Neural crest cell (in vitro differentiated cells): ENCODE results near the gene POU4F3. TPM values are rescaled to one million over a fixed set of nuclear protein-coding genes. Genes with fewer than 3 reads are reported as not detected.

Experiments used
- DNase-seq: peaks from one replicate; pipeline ENCODE4 v3.0.0; 2021; ENCODE audit warnings: low read depth, mixed read lengths, low spot score
- H3K27ac Mint-ChIP-seq: one replicate; pipeline ENCODE4 v1.8.0; 2021; ENCODE audit warnings: mild to moderate bottlenecking, mixed read lengths; ENCODE audit not compliant: unreplicated experiment
- H3K27me3 Mint-ChIP-seq: 2 replicates; pipeline ENCODE4 v1.8.0; 2021; ENCODE audit warnings: low read depth, mild to moderate bottlenecking, mixed read lengths
- H3K36me3 Mint-ChIP-seq: 2 replicates; pipeline ENCODE4 v1.8.0; 2021; ENCODE audit warnings: low read depth, mild to moderate bottlenecking, mixed read lengths
- H3K4me1 Mint-ChIP-seq: 2 replicates; pipeline ENCODE4 v1.8.0; 2021; ENCODE audit warnings: mixed read lengths
- H3K4me3 Mint-ChIP-seq: one replicate; pipeline ENCODE4 v1.8.0; 2021; ENCODE audit warnings: mild to moderate bottlenecking, mixed read lengths
- H3K9me3 Mint-ChIP-seq: 2 replicates; pipeline ENCODE4 v1.8.0; 2021; ENCODE audit warnings: mixed read lengths
- CTCF ChIP-seq: fragments of 200-600 bp; sonication (generic); conservative IDR thresholded peaks from 2 replicates; pipeline ENCODE4 v1.5.0; 2021; ENCODE audit warnings: antibody characterized with exemption, mild to moderate bottlenecking
- total RNA-seq: library from RNA; stranded (reverse); gene quantifications from 2 replicates; pipeline ENCODE4 v1.2.1, GENCODE V29; 2021

Gene POU4F3
- total RNA-seq, 1 donor from 2014 or later: 0.09 TPM

DNA sequence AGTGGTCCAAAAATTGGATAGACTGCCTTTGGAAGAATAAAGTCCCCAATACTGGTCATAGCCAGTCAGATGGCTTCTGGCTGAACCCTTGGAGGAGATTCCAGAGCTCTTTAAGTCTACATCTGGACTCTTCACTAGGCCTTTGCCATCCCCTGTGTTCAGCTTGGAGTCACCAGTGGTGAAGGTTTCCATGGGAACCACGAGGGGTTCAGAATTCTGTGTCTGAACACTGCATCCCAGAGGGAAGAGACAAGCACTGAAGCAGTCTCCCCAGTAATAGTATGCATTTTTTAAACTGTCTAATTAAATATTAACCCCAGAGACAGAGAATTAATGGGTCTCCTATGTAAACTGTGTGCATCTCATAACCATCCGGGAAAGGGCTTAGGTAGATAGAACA, 38.2 kb downstream of the POU4F3 start:
- Mint-ChIP-seq H3K9me3 (peaks cover 5% of the 10 kb centered on the region), H3K36me3 (no peaks in the 10 kb centered on the region), H3K27ac (no peak overlapping the region), H3K27me3 (peaks cover 17% of the 10 kb centered on the region), H3K4me1 (no peaks in the 10 kb centered on the region), H3K4me3 (no peak overlapping the region)
- DNase-seq: no peak
- no peak for TF ChIP-seq CTCF

GRCh38 chr5:146378986-146379385, 40.3 kb downstream of the POU4F3 start:
- no peak for DNase-seq
- no peak overlapping the region for H3K27ac Mint-ChIP-seq
- no peak overlapping the region for H3K4me3 Mint-ChIP-seq
- TF ChIP-seq CTCF: no peak
- H3K4me1 Mint-ChIP-seq: no peaks in the 10 kb centered on the region
- peaks cover 5% of the 10 kb centered on the region for H3K9me3 Mint-ChIP-seq
- peaks cover 11% of the 10 kb centered on the region for H3K27me3 Mint-ChIP-seq
- H3K36me3 Mint-ChIP-seq: no peaks in the 10 kb centered on the region

DNA sequence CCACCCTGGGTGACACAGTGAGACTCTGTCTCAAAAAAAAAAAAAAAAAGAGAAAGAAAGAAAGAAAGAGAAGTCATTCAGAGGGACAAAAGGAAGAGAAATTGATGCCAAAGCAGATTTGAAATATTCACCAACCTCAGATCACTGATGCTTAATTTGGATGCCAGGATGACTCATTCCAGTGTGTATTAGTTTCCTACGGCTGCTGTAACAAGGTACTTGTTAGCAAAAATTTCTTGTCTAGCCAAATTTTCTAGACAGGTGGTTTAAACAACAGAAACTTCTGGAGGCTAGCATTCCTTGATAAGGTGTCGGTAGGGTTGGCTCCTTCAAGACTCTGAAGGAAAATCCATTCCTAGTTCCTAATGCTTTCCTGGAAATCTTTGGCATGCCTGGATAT, 42.1 kb downstream of the POU4F3 start:
- TF ChIP-seq CTCF: no peak
- no peak overlapping the region for H3K27ac Mint-ChIP-seq
- no peak overlapping the region for H3K4me3 Mint-ChIP-seq
- peaks cover 5% of the 10 kb centered on the region for H3K9me3 Mint-ChIP-seq
- H3K27me3 Mint-ChIP-seq: peaks cover 25% of the 10 kb centered on the region
- H3K36me3 Mint-ChIP-seq: no peaks in the 10 kb centered on the region
- DNase-seq: no peak
- H3K4me1 Mint-ChIP-seq: no peaks in the 10 kb centered on the region

- no peak for DNase-seq
- peaks cover 23% of the 10 kb centered on the region for H3K27me3 Mint-ChIP-seq
Measured at GRCh38 chr5:146388386-146388785, 49.7 kb downstream of the POU4F3 start.

GRCh38 chr5:146390469-146390868, 51.8 kb downstream of the POU4F3 start:
- Mint-ChIP-seq H3K4me1 (no peaks in the 10 kb centered on the region), H3K27ac (no peak overlapping the region), H3K36me3 (no peaks in the 10 kb centered on the region), H3K27me3 (peaks cover 21% of the 10 kb centered on the region), H3K4me3 (no peak overlapping the region), H3K9me3 (no peaks in the 10 kb centered on the region)
- no peak for DNase-seq
- TF ChIP-seq CTCF: no peak

More at GRCh38 chr5:146388386-146388785, 49.7 kb downstream of the POU4F3 start:
- Mint-ChIP-seq H3K9me3 (no peaks in the 10 kb centered on the region), H3K4me3 (no peak overlapping the region), H3K27ac (no peak overlapping the region), H3K4me1 (no peaks in the 10 kb centered on the region), H3K36me3 (no peaks in the 10 kb centered on the region)
- no peak for TF ChIP-seq CTCF

Other genes with a start within 250 kb of the POU4F3 start
- gene PLAC8L1, start 233.3 kb upstream of the POU4F3 start, total RNA-seq: 1.8 and 3.3 TPM in 2 replicates
- 194 and 195 TPM in 2 replicates for gene LARS1, start 156.2 kb upstream of the POU4F3 start, total RNA-seq
- 21.8 and 24.8 TPM in 2 replicates for gene RBM27, start 135.2 kb upstream of the POU4F3 start, total RNA-seq
- 143 and 152 TPM in 2 replicates for gene TCERG1, start 108.5 kb downstream of the POU4F3 start, total RNA-seq
- gene GPR151, start 177.4 kb downstream of the POU4F3 start, total RNA-seq: not detected in 2 replicates